Gastrocnemius medialis (tissue), 4 donors: ENCODE measurements around the gene GAA. TPM values are rescaled to one million over a fixed set of nuclear protein-coding genes. Genes with fewer than 3 reads are reported as not detected.

Experiments
- ATAC-seq, 2 donors: fragments of 150-250 bp; one replicate each; pipeline ENCODE4 v1.9.1; 2016
- DNase-seq, 2 donors: peaks; one replicate each; pipeline ENCODE4 v3.0.0-alpha.2; 2019
- H3K27ac ChIP-seq, 4 donors: fragments of 200-600 bp; sonication (generic); 1 replicate in 1 of 4; 2 replicates in 3 of 4; pipeline ENCODE4 v1.5.1; 2016 to 2018; ENCODE audit warnings: mild to moderate bottlenecking in 2 of 4, moderate library complexity in 1 of 4
- H3K27me3 ChIP-seq, 3 donors: fragments of 200-600 bp; sonication (generic) in 2 of 3; 1 replicate in 1 of 3; 2 replicates in 2 of 3; pipeline versions ENCODE4 v1.5.1 to v1.6.0; 2016 to 2019; ENCODE audit warnings: mild to moderate bottlenecking in 1 of 3, moderate library complexity in 1 of 3
- H3K36me3 ChIP-seq, 2 donors: fragments of 200-600 bp; sonication (generic) in 1 of 2; one replicate each; pipeline ENCODE4 v1.5.1; 2017 to 2018
- H3K4me1 ChIP-seq, 2 donors: fragments of 200-600 bp; sonication (generic) in 1 of 2; one replicate each; pipeline ENCODE4 v1.5.1; 2016 to 2017; ENCODE audit warnings: mild to moderate bottlenecking in 2 of 2
- H3K4me3 ChIP-seq, 4 donors: fragments of 200-600 bp; sonication (generic) in 3 of 4; 1 replicate in 1 of 4; 2 replicates in 3 of 4; pipeline ENCODE4 v1.5.1; 2016 to 2019; ENCODE audit warnings: mild to moderate bottlenecking in 2 of 4
- H3K9me3 ChIP-seq, 3 donors: fragments of 200-600 bp; sonication (generic) in 2 of 3; 1 replicate in 1 of 3; 2 replicates in 2 of 3; pipeline ENCODE4 v1.5.1; 2016 to 2019
- POLR2A ChIP-seq, 2 donors: fragments of 450-650 bp; IDR thresholded peaks; one replicate each; pipeline ENCODE4 v1.6.1; 2017; ENCODE audit warnings: antibody characterized with exemption in 2 of 2, mild to moderate bottlenecking in 2 of 2, moderate library complexity in 2 of 2
- in situ Hi-C, 4 donors: fragments of 200-750 bp; cut with MboI; loops; one replicate each; pipeline versions ENCODE4 v1.15.0 to v1.8.0; 2017; ENCODE audit warnings: low sequenced_read_pairs in 4 of 4
- intact Hi-C: fragments of 100-400 bp; cut with DNase I; formaldehyde crosslinking; loops from one replicate; pipeline ENCODE4 v1.15.1; 2023; ENCODE audit warnings: low total_unique reads
- microRNA counts, 2 donors: library from miRNA; unstranded; fragments of <30 nt; microRNA quantifications; one replicate each; lab custom pipeline; 2016
- microRNA-seq, 2 donors: library from miRNA; unstranded; fragments of <30 nt; microRNA quantifications; one replicate each; pipeline ENCODE4, GENCODE V29; 2016; ENCODE audit warnings: borderline replicate concordance in 2 of 2
- total RNA-seq, 4 donors: library from RNA; depleted of rRNA; stranded (reverse); fragments of >200 nt; gene quantifications; one replicate each; pipeline versions ENCODE4 v1.1.0 to v1.2.3, GENCODE V29; 2016
- TF ChIP-seq, protein P1 (sequence below), 5 experiments: fragments of 450-650 bp in 3 of 5; fragments of 200-600 bp in 2 of 5; sonication (generic) in 2 of 5; IDR thresholded peaks in 4 of 5; conservative IDR thresholded peaks in 1 of 5; 1 replicate in 4 of 5; 2 replicates in 1 of 5; pipeline ENCODE4 v1.5.1; 2016 to 2019; ENCODE audit warnings: antibody characterized with exemption in 5 of 5, mild to moderate bottlenecking in 3 of 5, moderate library complexity in 3 of 5

Gene GAA
- total RNA-seq, 4 donors from 2014 or later: 39.2 to 72.3 (median 70.1) TPM

- no peak for TF ChIP-seq POLR2A (IDR thresholded peaks at IDR 0.05)
- TF ChIP-seq, protein P1, sequence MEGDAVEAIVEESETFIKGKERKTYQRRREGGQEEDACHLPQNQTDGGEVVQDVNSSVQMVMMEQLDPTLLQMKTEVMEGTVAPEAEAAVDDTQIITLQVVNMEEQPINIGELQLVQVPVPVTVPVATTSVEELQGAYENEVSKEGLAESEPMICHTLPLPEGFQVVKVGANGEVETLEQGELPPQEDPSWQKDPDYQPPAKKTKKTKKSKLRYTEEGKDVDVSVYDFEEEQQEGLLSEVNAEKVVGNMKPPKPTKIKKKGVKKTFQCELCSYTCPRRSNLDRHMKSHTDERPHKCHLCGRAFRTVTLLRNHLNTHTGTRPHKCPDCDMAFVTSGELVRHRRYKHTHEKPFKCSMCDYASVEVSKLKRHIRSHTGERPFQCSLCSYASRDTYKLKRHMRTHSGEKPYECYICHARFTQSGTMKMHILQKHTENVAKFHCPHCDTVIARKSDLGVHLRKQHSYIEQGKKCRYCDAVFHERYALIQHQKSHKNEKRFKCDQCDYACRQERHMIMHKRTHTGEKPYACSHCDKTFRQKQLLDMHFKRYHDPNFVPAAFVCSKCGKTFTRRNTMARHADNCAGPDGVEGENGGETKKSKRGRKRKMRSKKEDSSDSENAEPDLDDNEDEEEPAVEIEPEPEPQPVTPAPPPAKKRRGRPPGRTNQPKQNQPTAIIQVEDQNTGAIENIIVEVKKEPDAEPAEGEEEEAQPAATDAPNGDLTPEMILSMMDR (IDR thresholded peaks at IDR 0.05 in 4 of 5, conservative IDR thresholded peaks at IDR 0.05 in 1 of 5): no peak
These were observed 67.7 kb downstream of the GAA start for GRCh38 chr17:80169107-80169506.

More at GRCh38 chr17:80169107-80169506, 67.7 kb downstream of the GAA start:
- Histone ChIP-seq H3K27ac (no peak overlapping the region), H3K27me3 (no peaks in the 10 kb centered on the region), H3K36me3 (no peaks in the 10 kb centered on the region), H3K4me3 (no peak overlapping the region), H3K9me3 (no peaks in the 10 kb centered on the region), H3K4me1 (no peaks in the 10 kb centered on the region)
- DNase-seq (no peak), ATAC-seq (no peak)
- intact Hi-C loops: no loop called here
- in situ Hi-C loops: no loop called here

MicroRNA genes within 50 kb of the gene (microRNA counts, 767-probe panel; counts per million panel counts)
- microRNA hsa-miR-1268b (lab: Ali Mortazavi, UCI): 356 to 448 counts per million in 2 donors

Small RNAs within 50 kb of the gene (microRNA-seq; reads per million reads assigned to microRNA genes)
- gene MIR1268B: 0 reads per million in 2 donors

Other genes starting within 250 kb of the GAA start
- 1 to 10 TPM; 5.8 to 8.1 (median 7.0) TPM for gene TBC1D16, start 65.7 kb upstream of the GAA start, total RNA-seq
- 1 to 10 TPM in 2 of 4 donors, under 1 TPM in 2; 0.18 to 2.1 (median 1.1) TPM for gene CCDC40, start 64.9 kb upstream of the GAA start, total RNA-seq
- gene EIF4A3, start 45.5 kb downstream of the GAA start, total RNA-seq: 10 to 100 TPM; 27.4 to 32.8 (median 30.0) TPM
- not detected for gene CARD14, start 68.4 kb downstream of the GAA start, total RNA-seq
- gene SGSH, start 118.8 kb downstream of the GAA start, total RNA-seq: 10 to 100 TPM in 1 of 4 donors, 1 to 10 TPM in 3; 3.2 to 11.7 (median 6.1) TPM
- gene SLC26A11, start 118.8 kb downstream of the GAA start, total RNA-seq: 1 to 10 TPM; 2.6 to 3.3 (median 3.1) TPM
- gene RNF213, start 159.3 kb downstream of the GAA start, total RNA-seq: 10 to 100 TPM; 24.1 to 51.8 (median 28.6) TPM